GM18499 (cell line): ENCODE results near the gene IGSF9.
"Not testable (repeated sequence)": the region's sequence is repeated elsewhere in the genome, so short reads cannot be mapped to it uniquely, and the experiment has no call there.

Experiments
- ATAC-seq: cut with Tn5 transposase; IDR thresholded peaks from one replicate; pipeline ENCODE4 v1.9.1; 2021; ENCODE audit warnings: moderate number of reproducible peaks; ENCODE audit not compliant: insufficient read depth, unreplicated experiment

Gene IGSF9

DNA sequence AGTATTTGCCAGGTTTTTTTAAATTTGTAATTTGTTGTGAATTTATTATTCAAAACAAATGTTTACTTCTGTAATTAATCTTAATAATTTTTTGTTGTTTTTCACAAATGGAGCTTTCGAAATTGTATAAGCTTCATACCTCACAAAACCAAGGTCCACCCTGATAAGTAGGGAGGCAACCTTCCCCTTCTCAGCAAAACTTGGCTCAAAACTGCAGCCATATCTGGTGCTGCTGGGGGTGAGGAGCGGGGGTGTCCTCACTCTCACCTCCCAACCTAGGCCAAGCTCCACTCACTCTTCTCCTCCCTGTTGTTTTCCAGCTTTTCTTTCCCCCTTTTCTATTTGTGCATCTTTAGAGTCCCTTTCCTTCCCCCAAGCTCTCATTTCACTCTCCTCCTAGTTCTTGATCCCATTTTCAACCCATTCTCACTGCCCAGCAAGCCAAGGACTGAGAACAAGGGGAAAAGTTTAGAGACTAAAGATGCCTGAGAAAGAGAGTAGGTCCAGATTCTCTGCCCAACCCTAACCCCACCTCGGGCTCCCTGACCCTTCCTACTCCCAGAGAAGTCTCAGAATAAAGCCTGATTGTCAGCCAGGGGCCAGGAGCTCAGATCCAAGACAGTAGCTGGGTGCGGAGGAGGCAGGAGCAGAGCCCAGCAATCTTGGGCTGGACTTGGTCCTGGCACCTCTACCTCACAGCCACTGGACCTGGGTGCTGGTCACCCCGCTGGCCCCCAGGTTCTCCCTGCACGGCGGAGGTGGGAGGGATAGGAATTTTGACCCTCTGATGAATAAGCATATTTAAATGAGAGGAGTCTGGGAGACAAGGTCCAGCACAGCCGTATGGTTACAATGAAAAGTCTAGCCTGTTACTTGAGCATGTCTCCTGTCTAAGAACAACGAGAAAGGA lies 37.1 kb downstream of the IGSF9 start:
- ATAC-seq: no peak

DNA sequence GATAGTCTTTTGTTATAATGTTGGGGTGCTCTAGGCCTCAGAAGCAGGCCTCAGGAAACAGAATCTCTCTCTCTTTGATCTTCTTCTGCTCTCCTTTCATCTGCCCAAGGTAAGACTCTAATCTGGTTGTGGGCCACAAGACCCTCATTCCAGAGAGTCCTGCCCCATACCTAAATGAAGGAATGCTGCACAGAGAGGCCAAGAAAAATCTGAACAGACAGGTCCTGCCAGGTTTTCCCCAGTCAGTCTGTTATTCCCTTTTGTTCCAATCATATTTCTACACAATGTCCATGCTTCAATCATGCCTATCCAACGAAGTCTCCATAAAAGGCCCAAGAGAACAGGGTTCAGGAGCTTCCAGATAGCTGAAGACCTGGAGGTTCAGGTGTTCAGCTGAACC lies 38.5 kb downstream of the IGSF9 start:
- ATAC-seq: no peak

DNA sequence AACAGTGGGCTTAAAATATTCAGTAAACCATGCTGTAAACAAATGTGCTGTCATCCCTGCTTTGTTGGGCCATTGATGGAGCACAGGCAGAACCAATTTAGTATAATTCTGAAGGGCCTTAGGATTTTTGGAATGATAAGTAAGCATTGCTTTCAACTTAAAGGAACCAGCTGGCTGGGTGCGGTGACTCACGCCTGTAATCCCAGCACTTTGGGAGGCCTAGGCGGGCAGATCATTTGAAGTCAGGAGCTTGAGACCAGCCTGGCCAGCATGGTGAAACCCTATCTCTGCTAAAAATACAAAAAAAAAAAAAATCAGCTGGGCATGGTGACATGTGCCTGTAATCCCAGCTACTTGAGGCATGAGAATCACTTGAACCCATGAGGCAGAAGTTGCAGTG lies 41.4 kb downstream of the IGSF9 start:
- not testable (repeated sequence) for ATAC-seq

DNA sequence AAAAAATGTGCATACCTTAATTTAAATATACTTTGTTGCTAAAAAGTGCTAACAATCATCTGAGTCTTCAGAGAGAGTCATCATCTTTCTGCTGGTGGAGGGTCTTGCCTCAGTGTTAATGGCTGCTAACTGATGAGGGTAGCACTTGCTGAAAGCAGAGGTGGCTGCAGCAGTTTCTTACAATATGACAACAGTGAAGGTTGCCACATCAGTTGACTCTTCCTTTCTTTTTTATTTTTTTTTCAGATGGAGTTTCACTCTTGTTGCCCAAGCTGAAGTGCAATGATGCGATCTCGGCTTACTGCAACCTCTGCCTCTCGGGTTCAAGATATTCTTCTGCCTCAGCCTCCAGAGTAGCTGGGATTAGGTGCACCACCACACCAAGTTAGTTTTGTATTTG lies 42.9 kb downstream of the IGSF9 start:
- no peak for ATAC-seq

DNA sequence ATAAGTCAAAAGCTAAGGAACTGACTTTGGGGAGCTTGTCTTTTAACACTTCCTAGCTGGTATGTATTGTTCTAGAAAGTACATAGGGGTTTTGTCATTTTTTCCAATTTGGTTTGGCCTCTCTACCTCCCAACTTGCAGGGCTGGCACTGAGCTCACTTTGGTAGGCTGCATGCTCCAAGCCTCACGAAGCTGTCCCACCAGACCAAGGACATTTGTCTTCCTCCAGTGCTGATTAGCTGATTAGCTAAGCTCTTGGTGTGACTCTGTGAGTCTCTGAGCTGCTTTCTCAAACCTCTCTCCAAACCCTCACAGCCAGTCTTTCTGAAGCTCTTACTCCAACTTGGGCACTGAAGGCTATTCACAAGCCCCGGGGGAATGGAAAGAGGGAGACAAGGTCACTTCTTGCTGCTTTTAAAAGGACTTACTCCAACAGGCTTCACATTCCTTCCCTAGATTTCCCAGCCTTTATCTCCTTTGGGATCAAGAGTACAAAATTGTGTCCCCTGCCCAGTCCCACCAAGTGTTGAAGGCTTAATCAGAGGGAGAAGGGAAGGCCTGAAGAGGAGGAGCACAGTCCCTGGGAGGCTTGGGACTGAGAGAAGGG lies 44.6 kb downstream of the IGSF9 start:
- no peak for ATAC-seq

DNA sequence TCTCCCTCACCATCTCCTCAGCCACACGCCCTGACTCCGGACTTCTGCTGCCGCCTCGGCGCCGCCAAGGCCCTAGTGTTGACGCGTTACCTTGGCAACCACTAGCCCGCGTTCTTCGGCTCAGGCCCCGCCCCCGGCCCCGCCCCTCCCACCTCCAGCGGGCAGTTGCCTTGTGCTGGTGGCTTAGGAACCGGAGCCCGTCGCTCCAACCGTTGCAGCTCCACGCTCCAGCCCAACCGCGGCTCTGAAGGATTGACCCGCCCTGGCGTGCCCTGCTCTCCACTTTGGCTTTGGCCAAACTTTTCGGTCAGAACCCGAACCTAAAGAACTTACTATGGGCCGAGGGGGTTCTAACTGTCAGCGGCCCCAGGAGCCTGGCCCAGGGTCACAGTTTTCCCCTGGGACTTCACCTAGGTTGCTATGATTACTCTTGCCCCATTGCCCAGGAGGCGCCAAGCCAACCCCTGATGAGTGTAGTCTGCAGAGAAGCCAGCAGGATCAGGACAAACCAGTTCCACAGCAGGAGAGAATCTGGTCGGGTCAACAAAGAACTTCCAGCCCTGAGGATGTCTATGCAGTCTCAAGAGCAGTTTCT lies 45.2 kb downstream of the IGSF9 start, which contains the start of gene CFAP45:
TSS of gene CFAP45 (minus strand) at position 80 of the 595 bp plus-strand sequence. CDS start at position 13, 67 bp downstream.
- no peak for ATAC-seq

DNA sequence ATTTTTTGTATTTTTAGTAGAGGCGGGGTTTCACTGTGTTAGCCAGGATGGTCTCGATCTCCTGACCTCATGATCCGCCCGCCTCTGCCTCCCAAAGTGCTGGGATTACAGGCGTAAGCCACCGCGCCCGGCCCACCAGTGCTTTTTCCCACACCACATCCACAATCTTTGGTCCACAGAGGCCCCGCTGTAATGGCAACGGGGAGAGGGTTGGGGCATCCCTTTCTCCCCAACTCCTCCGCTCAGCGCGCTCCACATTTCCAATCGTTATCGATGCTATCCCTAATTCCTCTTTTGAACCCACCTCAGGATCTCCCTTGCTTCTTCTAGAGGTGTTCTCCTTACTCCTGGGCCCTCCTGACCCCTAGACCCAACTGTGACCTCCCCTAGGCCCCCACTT lies 45.8 kb downstream of the IGSF9 start:
- not testable (repeated sequence) for ATAC-seq

DNA sequence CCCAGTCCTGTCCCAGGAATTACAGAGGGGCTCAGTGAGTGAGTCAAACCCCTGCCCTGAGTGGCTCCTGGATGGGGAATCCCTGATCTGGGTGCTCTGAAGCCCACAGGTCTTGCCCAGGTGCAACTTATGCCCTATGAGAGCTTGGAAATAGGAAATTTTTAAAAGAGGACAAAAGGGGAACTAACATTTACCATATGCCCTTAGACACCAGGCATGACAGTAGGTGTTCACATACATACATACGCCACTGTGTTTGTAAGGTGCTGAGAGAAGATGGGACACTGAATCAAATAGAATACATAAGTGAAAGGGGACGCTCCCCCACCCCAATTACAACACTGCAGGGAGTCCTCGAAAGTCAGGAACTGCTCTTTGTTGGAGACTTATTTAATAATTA lies 46.9 kb downstream of the IGSF9 start:
- no peak for ATAC-seq

DNA sequence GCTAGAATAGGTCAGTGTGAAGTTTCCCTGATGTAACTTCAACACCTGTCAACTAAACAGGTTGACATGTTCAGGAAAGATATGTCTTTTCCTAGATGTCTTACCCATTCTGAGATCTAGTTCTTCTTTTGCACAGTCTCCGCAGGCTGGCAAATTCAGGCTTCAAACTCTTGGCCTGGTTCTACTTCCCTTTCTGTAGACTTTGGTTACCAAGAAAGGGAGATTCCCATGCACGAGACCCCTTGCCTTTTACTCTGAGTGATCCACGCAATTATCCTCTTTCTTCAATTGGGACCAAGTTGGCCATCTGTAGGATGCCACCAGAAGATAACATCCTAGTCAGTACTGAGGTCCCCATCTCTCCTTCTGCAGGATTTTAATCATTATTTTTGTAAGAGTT lies 47.5 kb downstream of the IGSF9 start:
- no peak for ATAC-seq

DNA sequence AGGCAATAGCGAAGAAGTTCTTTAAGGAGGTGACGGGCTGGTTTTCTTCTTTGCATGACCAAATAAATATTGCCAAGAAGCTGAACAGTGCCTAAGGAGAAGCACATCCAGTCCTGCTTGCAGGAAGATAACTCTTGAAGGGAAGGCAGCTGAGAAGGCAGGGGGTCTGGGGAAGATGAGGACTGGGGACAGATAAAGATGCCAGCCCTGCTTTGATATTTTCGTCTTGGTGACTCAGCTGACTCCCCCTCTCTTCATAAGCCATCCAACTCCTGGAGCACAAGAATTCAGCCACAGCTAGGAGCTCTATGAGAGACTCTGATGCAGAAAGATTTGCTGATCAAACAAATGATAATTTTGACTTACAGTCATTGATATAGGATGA lies 48.9 kb downstream of the IGSF9 start:
- no peak for ATAC-seq

DNA sequence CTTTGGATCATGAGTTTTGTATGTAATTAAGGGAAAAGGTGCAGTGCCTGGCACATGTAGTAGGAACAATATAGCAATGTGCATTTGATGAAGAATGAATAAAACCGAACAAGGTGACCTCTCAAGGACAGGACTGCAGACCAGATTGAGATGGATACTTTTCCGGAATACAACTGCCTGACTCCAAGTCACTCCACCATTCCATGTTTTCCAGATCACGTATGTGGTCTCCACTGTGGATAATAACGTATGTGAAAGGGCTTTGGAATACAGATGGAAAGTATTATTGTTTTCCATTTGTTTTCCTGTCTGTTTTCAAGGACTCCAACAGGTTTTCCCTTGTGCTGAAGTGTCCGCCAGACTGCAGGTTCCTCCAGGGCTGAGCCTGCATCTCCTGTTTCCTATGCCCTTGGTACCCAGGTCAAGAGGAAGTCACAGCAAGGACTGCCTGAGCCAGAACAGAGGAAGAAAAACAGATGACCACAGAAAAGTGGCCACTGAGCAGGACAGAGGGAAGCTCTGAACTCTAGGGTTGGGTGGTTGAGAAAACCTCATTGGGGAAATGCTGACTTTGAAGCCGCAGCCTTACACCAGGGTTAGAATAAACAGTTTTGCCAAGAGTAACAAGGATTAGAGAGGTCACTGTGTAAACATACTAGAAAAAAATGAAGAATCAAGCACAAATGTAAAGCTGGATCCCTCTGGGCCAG lies 49.4 kb downstream of the IGSF9 start:
- ATAC-seq: no peak

DNA sequence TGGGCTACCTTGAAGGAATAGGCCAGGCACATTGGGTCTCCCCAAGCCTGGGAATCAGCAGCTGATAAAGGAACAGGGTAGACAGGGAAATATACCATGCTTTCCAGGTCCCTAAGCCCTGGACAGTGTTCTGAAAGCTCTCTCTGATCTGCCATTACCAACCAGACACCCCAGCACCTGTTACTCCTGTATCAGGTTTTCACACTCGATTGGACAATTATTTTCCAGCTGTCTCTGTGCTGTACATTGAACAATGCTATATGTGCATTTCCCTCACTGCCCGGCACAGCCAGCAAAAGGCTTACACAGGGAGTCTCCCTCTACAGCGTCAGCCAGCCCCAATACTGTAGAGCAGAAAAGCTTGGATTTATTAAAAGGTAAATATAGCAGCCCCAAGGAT lies 50.1 kb downstream of the IGSF9 start:
- no peak for ATAC-seq

DNA sequence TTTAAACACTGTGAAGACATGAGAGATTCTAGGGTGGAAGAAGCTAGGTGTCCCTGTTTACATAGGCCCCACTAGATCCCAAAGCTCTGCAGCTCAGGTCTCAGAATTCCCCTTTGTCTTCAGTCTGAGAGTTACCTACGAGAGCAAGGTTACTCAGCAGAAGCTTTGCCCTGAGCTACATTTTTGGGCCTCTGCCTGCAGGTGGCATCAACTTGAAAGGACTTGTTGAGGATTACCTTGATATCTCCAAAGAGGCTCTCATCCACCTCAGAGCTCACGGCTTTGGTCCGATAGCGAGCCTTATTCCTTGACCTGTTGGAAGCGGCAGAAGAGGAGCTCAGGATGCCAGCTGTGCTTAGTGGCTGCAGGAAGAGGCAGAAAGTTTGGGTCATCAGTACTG lies 52.5 kb downstream of the IGSF9 start:
- ATAC-seq: no peak

DNA sequence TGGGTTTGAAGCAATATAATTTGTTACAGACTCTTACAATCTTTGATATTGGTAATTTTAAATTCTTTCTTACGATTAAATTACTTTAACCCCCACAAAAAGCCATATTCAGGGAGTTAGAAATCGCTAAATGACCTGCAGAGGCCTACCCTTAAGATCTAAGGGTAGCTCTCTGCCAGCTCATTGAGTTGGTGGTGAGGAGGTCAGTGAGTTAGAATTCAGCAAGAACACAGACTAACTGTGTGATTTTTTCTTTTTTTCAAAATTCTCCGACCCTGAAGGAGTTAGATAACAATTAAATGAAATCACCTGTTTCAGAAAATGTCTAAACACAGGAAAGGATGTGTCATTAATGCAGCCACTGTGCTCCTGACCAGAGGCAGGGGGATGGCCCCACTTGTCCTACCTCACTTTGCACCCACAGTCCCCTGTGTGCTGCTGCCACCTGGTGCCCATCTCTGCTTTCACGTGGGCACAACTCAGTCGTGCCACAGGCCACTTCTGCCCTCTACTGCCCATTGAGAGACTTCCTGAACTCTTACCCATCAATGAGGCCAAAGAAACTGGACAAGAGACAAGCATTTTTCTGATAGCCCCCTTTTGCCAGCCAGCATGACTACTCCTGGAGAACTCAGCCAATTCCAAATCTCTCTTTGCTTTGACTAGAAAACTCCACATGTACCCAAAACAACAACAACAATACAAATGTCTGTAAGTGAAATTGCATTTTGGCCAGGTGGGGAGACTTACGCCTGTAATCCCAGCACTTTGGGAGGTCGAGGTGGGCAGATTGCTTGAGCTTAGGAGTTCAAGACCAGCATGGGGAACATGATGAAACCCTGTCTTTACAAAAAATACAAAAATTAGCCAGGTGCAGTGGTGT lies 53.9 kb downstream of the IGSF9 start:
- peak; percentile 51 for ATAC-seq

DNA sequence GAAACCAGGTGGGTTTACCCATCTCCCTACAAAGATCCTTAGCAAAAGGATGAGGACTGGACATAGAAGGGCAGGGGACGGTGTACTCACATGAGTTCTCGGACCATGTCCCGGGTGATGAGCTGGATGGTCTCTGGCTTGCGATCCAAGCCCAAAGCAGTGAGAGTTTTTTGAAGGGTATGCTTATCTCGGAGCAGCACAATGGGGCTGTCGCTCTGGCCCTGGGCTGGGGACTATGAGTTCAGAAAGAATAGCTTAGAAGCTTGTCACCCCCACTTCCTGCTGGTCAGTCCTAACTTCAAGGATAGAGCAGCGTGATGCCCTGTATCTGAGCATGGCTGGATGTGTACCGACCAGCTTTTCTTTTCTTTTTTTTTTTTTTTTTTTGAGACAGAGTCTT lies 55.0 kb downstream of the IGSF9 start:
- no peak for ATAC-seq

DNA sequence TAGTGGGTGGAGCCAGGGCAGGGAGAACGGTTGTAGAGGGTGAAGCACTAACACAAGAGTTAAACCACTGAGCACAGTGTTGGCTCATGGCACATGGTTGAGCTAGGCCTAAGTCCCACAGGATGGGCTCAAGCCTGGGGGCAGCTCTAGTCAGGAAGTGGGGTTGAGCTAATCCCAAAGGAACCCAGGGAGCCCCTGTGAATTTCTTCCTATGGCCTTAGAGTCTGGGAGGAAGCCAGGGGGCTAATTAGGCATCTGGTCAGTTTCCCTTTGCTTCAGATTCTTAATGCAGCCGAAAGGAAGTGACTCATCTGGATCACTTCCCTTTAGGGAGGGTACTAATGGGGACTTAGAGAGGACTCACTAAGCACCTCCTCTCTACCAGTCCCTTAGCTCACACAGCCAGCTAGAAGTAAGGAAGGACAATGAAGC lies 55.6 kb downstream of the IGSF9 start:
- peak; percentile 78 for ATAC-seq

DNA sequence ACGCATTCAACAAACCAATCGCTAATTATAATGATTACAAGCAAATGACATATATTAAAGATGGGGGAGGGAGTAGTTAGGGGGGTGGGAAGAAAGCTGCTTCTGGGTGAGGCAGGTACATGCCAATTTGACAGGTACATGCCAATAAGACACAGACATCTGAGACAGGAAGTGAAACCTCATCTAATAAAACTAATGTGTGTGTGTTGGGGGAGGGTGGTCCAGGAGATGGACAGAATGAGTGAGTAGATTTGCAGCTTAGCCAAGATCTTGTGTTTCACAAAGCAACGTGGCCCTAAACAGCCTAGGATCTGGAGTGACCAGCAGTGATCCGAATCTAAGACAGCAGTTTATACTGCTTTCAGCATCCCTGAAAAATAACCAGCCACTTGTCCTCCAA lies 56.2 kb downstream of the IGSF9 start:
- no peak for ATAC-seq

DNA sequence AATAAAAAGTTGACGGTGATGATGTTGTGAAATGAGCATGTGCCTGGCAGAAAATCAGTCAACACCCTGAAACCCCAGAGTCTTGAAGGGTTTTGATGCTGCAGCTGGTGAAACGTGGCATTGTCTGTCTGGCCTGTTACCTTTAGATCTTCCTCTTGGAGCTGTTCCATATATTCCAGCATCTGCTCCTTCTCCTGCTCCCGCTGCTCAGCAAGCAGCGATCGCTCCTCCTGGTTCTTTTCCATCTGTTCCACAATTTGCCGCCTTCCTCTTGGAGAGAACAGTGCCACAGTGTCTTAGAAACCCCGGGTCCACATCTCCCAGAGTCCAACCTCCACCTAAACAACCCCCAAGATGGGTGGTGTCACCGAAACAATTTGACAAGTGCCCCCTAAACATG lies 61.1 kb downstream of the IGSF9 start:
- ATAC-seq: no peak

DNA sequence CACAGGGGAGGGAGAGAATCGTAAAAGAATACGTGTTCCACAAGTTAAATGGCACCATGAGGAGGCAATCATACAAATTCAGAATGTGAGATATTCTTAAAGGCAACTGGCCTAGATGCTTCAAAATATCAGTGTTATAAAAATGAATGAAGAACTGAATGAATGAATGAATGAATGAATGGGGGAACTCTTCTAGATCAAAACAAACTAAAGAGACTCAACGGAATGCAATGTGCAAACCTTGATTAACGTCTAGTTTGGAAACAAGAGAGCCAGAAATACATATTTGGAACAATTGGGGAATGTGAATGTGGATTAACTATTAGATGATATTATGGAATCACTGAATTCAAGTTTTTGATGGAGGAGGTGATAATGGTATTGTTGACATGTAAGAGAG lies 62.3 kb downstream of the IGSF9 start:
- no peak for ATAC-seq

DNA sequence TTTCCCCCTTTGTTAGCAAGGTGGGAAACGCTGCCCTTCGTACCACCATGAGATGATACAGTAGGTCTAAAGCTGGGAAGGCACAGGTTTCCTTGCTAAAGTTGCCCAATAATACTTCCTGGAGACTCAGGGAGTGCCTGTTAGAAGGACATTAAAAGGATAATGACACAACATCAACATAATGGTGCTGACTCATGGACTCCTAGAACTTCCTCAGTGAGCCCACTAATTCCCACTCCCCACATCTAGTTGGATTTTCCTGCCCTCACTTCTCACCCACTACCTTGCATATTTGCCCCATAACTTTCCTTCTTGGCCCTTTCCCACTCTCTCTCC lies 62.9 kb downstream of the IGSF9 start:
- ATAC-seq: no peak
